HG02588 (cell line): ENCODE measurements around the gene OTOP3.

Source experiments
- ATAC-seq: cut with Tn5 transposase; IDR thresholded peaks from one replicate; pipeline ENCODE4 v1.9.1; 2021; ENCODE audit warnings: mild to moderate bottlenecking, moderate library complexity; ENCODE audit not compliant: unreplicated experiment

The OTOP3 gene

GRCh38 chr17:74938194-74938950 is 2.7 kb downstream of the OTOP3 start:
- ATAC-seq, result no peak

- no peak for ATAC-seq
These were observed 3.8 kb downstream of the OTOP3 start for GRCh38 chr17:74939534-74939933.

GRCh38 chr17:74941128-74941725 is 5.5 kb downstream of the OTOP3 start:
- no peak for ATAC-seq

GRCh38 chr17:74943808-74944522 is 8.3 kb downstream of the OTOP3 start:
- no peak for ATAC-seq

- ATAC-seq, result no peak
These were observed 9.8 kb downstream of the OTOP3 start for GRCh38 chr17:74945543-74945942.

- ATAC-seq, result no peak
These were observed 10.9 kb downstream of the OTOP3 start for GRCh38 chr17:74946641-74947040.

GRCh38 chr17:74947041-74947754 is 11.5 kb downstream of the OTOP3 start:
- ATAC-seq, result no peak

- ATAC-seq, result no peak
These were observed 13.9 kb downstream of the OTOP3 start for GRCh38 chr17:74949455-74950115.

- ATAC-seq, result no peak
These were observed 14.5 kb downstream of the OTOP3 start for GRCh38 chr17:74950207-74950606.

GRCh38 chr17:74951065-74951464 is 15.4 kb downstream of the OTOP3 start:
- no peak for ATAC-seq

GRCh38 chr17:74951680-74952421 is 16.2 kb downstream of the OTOP3 start:
- no peak for ATAC-seq

GRCh38 chr17:74952431-74953133 is 16.9 kb downstream of the OTOP3 start:
- no peak for ATAC-seq

- ATAC-seq, result no peak
These were observed 17.5 kb downstream of the OTOP3 start for GRCh38 chr17:74953134-74953687.

- ATAC-seq, result no peak
These were observed 18.4 kb downstream of the OTOP3 start for GRCh38 chr17:74954115-74954514.

- ATAC-seq, result no peak
These were observed 19.1 kb downstream of the OTOP3 start for GRCh38 chr17:74954665-74955421.

- ATAC-seq, result no peak
These were observed 20.4 kb downstream of the OTOP3 start for GRCh38 chr17:74956093-74956492.

GRCh38 chr17:74957935-74958740 is 22.4 kb downstream of the OTOP3 start:
- no peak for ATAC-seq
